HepG2 (cell line): ENCODE results near the gene CLDN19. TPM values are rescaled to one million over a fixed set of nuclear protein-coding genes. Genes with fewer than 3 reads are reported as not detected.

Experiments
- AKAP8 ChIP-seq: sonication (generic); formaldehyde crosslinking; IDR thresholded peaks from 2 replicates; pipeline ENCODE4 v1.5.1; 2020; ENCODE audit warnings: mild to moderate bottlenecking, missing genetic modification reagents
- CHCHD3 ChIP-seq: sonication (generic); formaldehyde crosslinking; IDR thresholded peaks from 2 replicates; pipeline ENCODE4 v1.8.0; 2022; ENCODE audit warnings: mild to moderate bottlenecking, missing genetic modification reagents, moderate library complexity
- ELF3 ChIP-seq: IDR thresholded peaks from 2 replicates; pipeline ENCODE4 v1.6.1; 2016; ENCODE audit warnings: missing genetic modification reagents, missing compliant biosample characterization
- MEIS1 ChIP-seq: sonication (generic); formaldehyde crosslinking; IDR thresholded peaks from 2 replicates; pipeline ENCODE4 v1.9.0; 2021; ENCODE audit warnings: mild to moderate bottlenecking, missing genetic modification reagents, moderate library complexity, borderline replicate concordance
- NFIC ChIP-seq: IDR thresholded peaks from 2 replicates; pipeline ENCODE4 v1.6.1; 2012; ENCODE audit warnings: mild to moderate bottlenecking, low read length, inconsistent platforms
- PHF21A ChIP-seq: sonication (generic); formaldehyde crosslinking; IDR thresholded peaks from 2 replicates; pipeline ENCODE4 v1.5.0; 2020; ENCODE audit warnings: mild to moderate bottlenecking, missing genetic modification reagents
- PHF5A ChIP-seq: IDR thresholded peaks from one replicate; pipeline ENCODE4 v1.6.1; 2018; ENCODE audit warnings: low read depth, missing genetic modification reagents; ENCODE audit not compliant: unreplicated experiment
- POLR2AphosphoS2 ChIP-seq: IDR thresholded peaks from 2 replicates; pipeline ENCODE4 v1.6.1; 2011; ENCODE audit warnings: low read depth, low read length, improper control_type of control experiment
- REXO4 ChIP-seq: sonication (generic); formaldehyde crosslinking; IDR thresholded peaks from 2 replicates; pipeline ENCODE4 v1.8.0; 2022; ENCODE audit warnings: missing genetic modification reagents, mild to moderate bottlenecking, borderline replicate concordance
- RXRA ChIP-seq: sonication (generic); formaldehyde crosslinking; IDR thresholded peaks from 2 replicates; pipeline ENCODE4 v1.5.1; 2020; ENCODE audit warnings: missing genetic modification reagents
- TARDBP ChIP-seq: sonication (generic); formaldehyde crosslinking; IDR thresholded peaks from 2 replicates; pipeline ENCODE4 v1.8.0; 2022; ENCODE audit warnings: mild to moderate bottlenecking, missing genetic modification reagents
- TP53 ChIP-seq: sonication (generic); formaldehyde crosslinking; conservative IDR thresholded peaks from 2 replicates; pipeline ENCODE4 v1.4.0; 2020; ENCODE audit warnings: missing genetic modification reagents
- XBP1 ChIP-seq: sonication (generic); formaldehyde crosslinking; IDR thresholded peaks from 2 replicates; pipeline ENCODE4 v1.5.0; 2020; ENCODE audit warnings: missing genetic modification reagents
- ZNF121 ChIP-seq: sonication (generic); formaldehyde crosslinking; IDR thresholded peaks from 2 replicates; pipeline ENCODE4 v1.5.0; 2020; ENCODE audit warnings: mild to moderate bottlenecking, missing genetic modification reagents
- ZNF251 ChIP-seq: sonication (generic); formaldehyde crosslinking; IDR thresholded peaks from 2 replicates; pipeline ENCODE4 v1.9.0; 2021; ENCODE audit warnings: mild to moderate bottlenecking, missing genetic modification reagents
- ZNF274 ChIP-seq: sonication (generic); formaldehyde crosslinking; IDR thresholded peaks from 2 replicates; pipeline ENCODE4 v1.5.1; 2020; ENCODE audit warnings: mild to moderate bottlenecking, missing genetic modification reagents
- ZNF350 ChIP-seq: sonication (generic); formaldehyde crosslinking; IDR thresholded peaks from 2 replicates; pipeline ENCODE4 v1.4.0; 2020; ENCODE audit warnings: mild to moderate bottlenecking, low read depth, missing genetic modification reagents, borderline replicate concordance
- ZNF670 ChIP-seq: sonication (generic); formaldehyde crosslinking; IDR thresholded peaks from 2 replicates; pipeline ENCODE4 v1.8.0; 2022; ENCODE audit warnings: mild to moderate bottlenecking, missing genetic modification reagents, borderline replicate concordance
- ZSCAN21 ChIP-seq: sonication (generic); formaldehyde crosslinking; IDR thresholded peaks from 2 replicates; pipeline ENCODE4 v1.8.0; 2022; ENCODE audit warnings: mild to moderate bottlenecking, missing genetic modification reagents, moderate library complexity, borderline replicate concordance
- polyA plus RNA-seq, 8 experiments: library from polyadenylated mRNA; depleted of rRNA in 3 of 8; stranded (reverse) in 7 of 8; unstranded in 1 of 8; fragments of >200 nt; fragmentation: Illumina TruSeq in 4 of 8; extraction: Trizol in 4 of 8; gene quantifications; 2 replicates each; pipeline versions ENCODE4 v1.2.1 to v1.2.3, GENCODE V29; 2011 to 2016; ENCODE audit warnings: low read depth in 4 of 8, missing spikeins in 1 of 8, mixed read lengths in 1 of 8; ENCODE audit not compliant: insufficient read depth in 1 of 8
- total RNA-seq, 5 experiments: library from RNA; depleted of rRNA; stranded (reverse); fragments of >200 nt; fragmentation: Illumina TruSeq; extraction: Trizol; gene quantifications; 2 replicates each; pipeline ENCODE4 v1.2.3, GENCODE V29; 2016; ENCODE audit warnings: low read depth in 1 of 5
- TF ChIP-seq, protein P1 (sequence below): sonication (generic); formaldehyde crosslinking; IDR thresholded peaks from 2 replicates; pipeline ENCODE4 v1.8.0; 2022; ENCODE audit warnings: mild to moderate bottlenecking, missing genetic modification reagents; ENCODE audit not compliant: insufficient replicate concordance
- TF ChIP-seq, protein P2 (sequence below): sonication (generic); formaldehyde crosslinking; IDR thresholded peaks from 2 replicates; pipeline ENCODE4 v1.9.0; 2021; ENCODE audit warnings: missing genetic modification reagents, mild to moderate bottlenecking, borderline replicate concordance
- TF ChIP-seq, protein P3 (sequence below): IDR thresholded peaks from 2 replicates; pipeline ENCODE4 v1.6.1; 2016; ENCODE audit warnings: mild to moderate bottlenecking
- TF ChIP-seq, protein P4 (sequence below): sonication (generic); formaldehyde crosslinking; IDR thresholded peaks from 2 replicates; pipeline ENCODE4 v1.5.1; 2020; ENCODE audit warnings: mild to moderate bottlenecking, missing genetic modification reagents, moderate library complexity

The CLDN19 gene
- total and polyA plus RNA-seq, 2 of the 13 experiments (the other 11 are each of a cell fraction or from before 2014, with no cell fraction given): 5.0 to 7.6 TPM

DNA sequence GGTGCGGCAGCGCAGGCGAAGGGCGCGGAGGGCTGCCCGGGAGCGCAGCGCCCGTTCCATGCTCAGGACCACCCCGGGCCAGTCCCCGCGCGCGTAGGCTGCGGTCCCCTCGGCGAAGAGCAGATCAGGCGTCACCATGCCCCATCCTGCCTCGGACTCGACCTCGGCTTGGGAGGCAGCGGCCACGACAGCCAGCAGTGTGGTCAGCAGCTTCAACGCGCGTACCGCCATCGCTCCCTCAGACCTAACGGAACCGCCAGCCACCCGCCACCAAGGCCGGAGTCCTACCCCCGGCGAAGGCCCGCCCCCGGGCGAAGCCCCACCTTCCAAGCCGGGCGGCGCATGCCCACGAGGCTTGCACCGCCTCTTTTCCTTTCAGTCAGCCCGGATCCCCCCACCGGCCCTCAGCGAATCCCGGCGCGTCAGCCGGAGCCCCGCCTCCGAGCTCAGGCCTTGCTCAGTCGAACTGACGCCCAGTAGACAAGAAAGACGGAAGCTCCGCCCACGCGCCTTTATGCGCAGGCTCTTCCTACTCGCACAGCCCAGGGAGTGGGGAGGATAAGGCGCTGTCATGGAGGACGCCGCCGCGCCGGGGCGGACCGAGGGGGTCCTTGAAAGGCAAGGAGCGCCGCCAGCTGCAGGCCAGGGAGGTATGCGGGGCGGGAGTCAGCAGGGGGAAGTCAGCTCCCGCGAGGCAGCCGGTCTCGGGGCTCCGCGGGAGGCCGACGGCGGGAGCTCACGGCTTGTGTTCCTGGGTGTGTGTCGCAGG is 26.9 kb upstream of the CLDN19 start, which contains the start of the genes C1orf50 and P3H1 (continued):
- TF ChIP-seq, protein P1, sequence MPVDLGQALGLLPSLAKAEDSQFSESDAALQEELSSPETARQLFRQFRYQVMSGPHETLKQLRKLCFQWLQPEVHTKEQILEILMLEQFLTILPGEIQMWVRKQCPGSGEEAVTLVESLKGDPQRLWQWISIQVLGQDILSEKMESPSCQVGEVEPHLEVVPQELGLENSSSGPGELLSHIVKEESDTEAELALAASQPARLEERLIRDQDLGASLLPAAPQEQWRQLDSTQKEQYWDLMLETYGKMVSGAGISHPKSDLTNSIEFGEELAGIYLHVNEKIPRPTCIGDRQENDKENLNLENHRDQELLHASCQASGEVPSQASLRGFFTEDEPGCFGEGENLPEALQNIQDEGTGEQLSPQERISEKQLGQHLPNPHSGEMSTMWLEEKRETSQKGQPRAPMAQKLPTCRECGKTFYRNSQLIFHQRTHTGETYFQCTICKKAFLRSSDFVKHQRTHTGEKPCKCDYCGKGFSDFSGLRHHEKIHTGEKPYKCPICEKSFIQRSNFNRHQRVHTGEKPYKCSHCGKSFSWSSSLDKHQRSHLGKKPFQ (CRISPR knock-in tag): no peak
- TF ChIP-seq, protein P2, sequence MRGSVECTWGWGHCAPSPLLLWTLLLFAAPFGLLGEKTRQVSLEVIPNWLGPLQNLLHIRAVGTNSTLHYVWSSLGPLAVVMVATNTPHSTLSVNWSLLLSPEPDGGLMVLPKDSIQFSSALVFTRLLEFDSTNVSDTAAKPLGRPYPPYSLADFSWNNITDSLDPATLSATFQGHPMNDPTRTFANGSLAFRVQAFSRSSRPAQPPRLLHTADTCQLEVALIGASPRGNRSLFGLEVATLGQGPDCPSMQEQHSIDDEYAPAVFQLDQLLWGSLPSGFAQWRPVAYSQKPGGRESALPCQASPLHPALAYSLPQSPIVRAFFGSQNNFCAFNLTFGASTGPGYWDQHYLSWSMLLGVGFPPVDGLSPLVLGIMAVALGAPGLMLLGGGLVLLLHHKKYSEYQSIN (CRISPR knock-in tag): no peak
- no peak for TF ChIP-seq NFIC
- TF ChIP-seq MEIS1 (CRISPR knock-in tag): peak; percentile 91
- peak; percentile 83; the same call in 1 of the 2 replicates for TF ChIP-seq ZNF670
- no peak for TF ChIP-seq CHCHD3 (CRISPR knock-in tag)
- TF ChIP-seq ZNF121 (CRISPR knock-in tag): no peak
- TF ChIP-seq XBP1 (CRISPR knock-in tag): no peak
- TF ChIP-seq, protein P3, sequence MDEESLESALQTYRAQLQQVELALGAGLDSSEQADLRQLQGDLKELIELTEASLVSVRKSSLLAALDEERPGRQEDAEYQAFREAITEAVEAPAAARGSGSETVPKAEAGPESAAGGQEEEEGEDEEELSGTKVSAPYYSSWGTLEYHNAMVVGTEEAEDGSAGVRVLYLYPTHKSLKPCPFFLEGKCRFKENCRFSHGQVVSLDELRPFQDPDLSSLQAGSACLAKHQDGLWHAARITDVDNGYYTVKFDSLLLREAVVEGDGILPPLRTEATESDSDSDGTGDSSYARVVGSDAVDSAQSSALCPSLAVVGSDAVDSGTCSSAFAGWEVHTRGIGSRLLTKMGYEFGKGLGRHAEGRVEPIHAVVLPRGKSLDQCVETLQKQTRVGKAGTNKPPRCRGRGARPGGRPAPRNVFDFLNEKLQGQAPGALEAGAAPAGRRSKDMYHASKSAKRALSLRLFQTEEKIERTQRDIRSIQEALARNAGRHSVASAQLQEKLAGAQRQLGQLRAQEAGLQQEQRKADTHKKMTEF (CRISPR knock-in tag): peak; percentile 75; the same call in 1 of the 2 replicates
- peak; percentile 26; the same call in 1 of the 2 replicates for TF ChIP-seq PHF21A
- TF ChIP-seq, protein P4, sequence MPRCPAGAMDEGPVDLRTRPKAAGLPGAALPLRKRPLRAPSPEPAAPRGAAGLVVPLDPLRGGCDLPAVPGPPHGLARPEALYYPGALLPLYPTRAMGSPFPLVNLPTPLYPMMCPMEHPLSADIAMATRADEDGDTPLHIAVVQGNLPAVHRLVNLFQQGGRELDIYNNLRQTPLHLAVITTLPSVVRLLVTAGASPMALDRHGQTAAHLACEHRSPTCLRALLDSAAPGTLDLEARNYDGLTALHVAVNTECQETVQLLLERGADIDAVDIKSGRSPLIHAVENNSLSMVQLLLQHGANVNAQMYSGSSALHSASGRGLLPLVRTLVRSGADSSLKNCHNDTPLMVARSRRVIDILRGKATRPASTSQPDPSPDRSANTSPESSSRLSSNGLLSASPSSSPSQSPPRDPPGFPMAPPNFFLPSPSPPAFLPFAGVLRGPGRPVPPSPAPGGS (CRISPR knock-in tag): peak; percentile 3; the same call in 1 of the 2 replicates
- TF ChIP-seq TP53 (CRISPR knock-in tag): no peak
- peak; percentile 25; the same call in 1 of the 2 replicates for TF ChIP-seq ZNF251
- no peak for TF ChIP-seq AKAP8
- peak; percentile 24; the same call in 1 of the 2 replicates for TF ChIP-seq RXRA (CRISPR knock-in tag)
- no peak for TF ChIP-seq POLR2AphosphoS2
- TF ChIP-seq TARDBP (CRISPR knock-in tag): no peak; the same call in 1 of the 2 replicates
- TF ChIP-seq REXO4: no peak
- TF ChIP-seq ZNF274 (CRISPR knock-in tag): peak; percentile 63; the same call in 1 of the 2 replicates
- peak; percentile 87; the same call in 1 of the 2 replicates for TF ChIP-seq ZNF350 (CRISPR knock-in tag)
- no peak for TF ChIP-seq PHF5A (CRISPR knock-in tag)
- TF ChIP-seq ELF3 (CRISPR knock-in tag): peak; percentile 55; the same call in 1 of the 2 replicates
- TF ChIP-seq ZSCAN21: peak; percentile 90; the same call in 1 of the 2 replicates
